Gastrocnemius medialis (tissue), 4 donors: Measurements from ENCODE around the gene FARP1. TPM values are rescaled to one million over a fixed set of nuclear protein-coding genes. Genes with fewer than 3 reads are reported as not detected.

Experiments
- ATAC-seq, 2 donors: fragments of 150-250 bp; one replicate each; pipeline ENCODE4 v1.9.1; 2016
- DNase-seq, 2 donors: peaks; one replicate each; pipeline ENCODE4 v3.0.0-alpha.2; 2019
- H3K27ac ChIP-seq, 4 donors: fragments of 200-600 bp; sonication (generic); 1 replicate in 1 of 4; 2 replicates in 3 of 4; pipeline ENCODE4 v1.5.1; 2016 to 2018; ENCODE audit warnings: mild to moderate bottlenecking in 2 of 4, moderate library complexity in 1 of 4
- H3K27me3 ChIP-seq, 3 donors: fragments of 200-600 bp; sonication (generic) in 2 of 3; 1 replicate in 1 of 3; 2 replicates in 2 of 3; pipeline versions ENCODE4 v1.5.1 to v1.6.0; 2016 to 2019; ENCODE audit warnings: mild to moderate bottlenecking in 1 of 3, moderate library complexity in 1 of 3
- H3K36me3 ChIP-seq, 2 donors: fragments of 200-600 bp; sonication (generic) in 1 of 2; one replicate each; pipeline ENCODE4 v1.5.1; 2017 to 2018
- H3K4me1 ChIP-seq, 2 donors: fragments of 200-600 bp; sonication (generic) in 1 of 2; one replicate each; pipeline ENCODE4 v1.5.1; 2016 to 2017; ENCODE audit warnings: mild to moderate bottlenecking in 2 of 2
- H3K4me3 ChIP-seq, 4 donors: fragments of 200-600 bp; sonication (generic) in 3 of 4; 1 replicate in 1 of 4; 2 replicates in 3 of 4; pipeline ENCODE4 v1.5.1; 2016 to 2019; ENCODE audit warnings: mild to moderate bottlenecking in 2 of 4
- H3K9me3 ChIP-seq, 3 donors: fragments of 200-600 bp; sonication (generic) in 2 of 3; 1 replicate in 1 of 3; 2 replicates in 2 of 3; pipeline ENCODE4 v1.5.1; 2016 to 2019
- CTCF ChIP-seq, 5 experiments: fragments of 450-650 bp in 3 of 5; fragments of 200-600 bp in 2 of 5; sonication (generic) in 2 of 5; IDR thresholded peaks in 4 of 5; conservative IDR thresholded peaks in 1 of 5; 1 replicate in 4 of 5; 2 replicates in 1 of 5; pipeline ENCODE4 v1.5.1; 2016 to 2019; ENCODE audit warnings: antibody characterized with exemption in 5 of 5, mild to moderate bottlenecking in 3 of 5, moderate library complexity in 3 of 5
- POLR2A ChIP-seq, 2 donors: fragments of 450-650 bp; IDR thresholded peaks; one replicate each; pipeline ENCODE4 v1.6.1; 2017; ENCODE audit warnings: antibody characterized with exemption in 2 of 2, mild to moderate bottlenecking in 2 of 2, moderate library complexity in 2 of 2
- in situ Hi-C, 4 donors: fragments of 200-750 bp; cut with MboI; loops; one replicate each; pipeline versions ENCODE4 v1.15.0 to v1.8.0; 2017; ENCODE audit warnings: low sequenced_read_pairs in 4 of 4
- intact Hi-C: fragments of 100-400 bp; cut with DNase I; formaldehyde crosslinking; loops from one replicate; pipeline ENCODE4 v1.15.1; 2023; ENCODE audit warnings: low total_unique reads
- total RNA-seq, 4 donors: library from RNA; depleted of rRNA; stranded (reverse); fragments of >200 nt; gene quantifications; one replicate each; pipeline versions ENCODE4 v1.1.0 to v1.2.3, GENCODE V29; 2016

The FARP1 gene
- total RNA-seq, 4 donors from 2014 or later: 3.5 to 9.8 (median 4.9) TPM

GRCh38 chr13:98460516-98460915 is 317.6 kb downstream of the FARP1 start:
- TF ChIP-seq POLR2A (IDR thresholded peaks at IDR 0.05) (no peak), CTCF (IDR thresholded peaks at IDR 0.05 in 4 of 5, conservative IDR thresholded peaks at IDR 0.05 in 1 of 5) (no peak)
- H3K27ac ChIP-seq: no peak overlapping the region
- no peaks in the 10 kb centered on the region for H3K9me3 ChIP-seq
- no peak overlapping the region for H3K4me3 ChIP-seq
- intact Hi-C loops: no loop called here
- H3K4me1 ChIP-seq: peaks cover 0 to 2% of the 10 kb centered on the region in 2 donors
- peaks cover 0 to 44% of the 10 kb centered on the region in 2 donors for H3K36me3 ChIP-seq
- DNase-seq: no peak
- H3K27me3 ChIP-seq: no peaks in the 10 kb centered on the region
- no peak for ATAC-seq
- in situ Hi-C loops: loop anchor here in 2 of 4 donors (10.0 kb wide), 2 partner anchors 114 to 124 kb away; partner anchors contain the start of gene STK24 (in 1 of the 2)

- no peaks in the 10 kb centered on the region for H3K9me3 ChIP-seq
- no peak overlapping the region for H3K4me3 ChIP-seq
- TF ChIP-seq POLR2A (IDR thresholded peaks at IDR 0.05): no peak
- H3K27ac ChIP-seq: no peak overlapping the region
- ATAC-seq: no peak
- intact Hi-C loops (no loop called here), in situ Hi-C loops (loop anchor here in 2 of 4 donors (10.0 kb wide), 2 partner anchors 113 to 123 kb away; partner anchors contain the start of gene STK24 (in 1 of the 2))
- H3K4me1 ChIP-seq: peaks cover 0 to 2% of the 10 kb centered on the region in 2 donors
- no peaks in the 10 kb centered on the region for H3K27me3 ChIP-seq
- DNase-seq: no peak
- H3K36me3 ChIP-seq: peaks cover 0 to 40% of the 10 kb centered on the region in 2 donors
Measured at GRCh38 chr13:98461486-98462240, 318.8 kb downstream of the FARP1 start.

- peaks cover 0 to 2% of the 10 kb centered on the region in 2 donors for H3K4me1 ChIP-seq
- intact Hi-C loops: no loop called here
- no peak overlapping the region for H3K4me3 ChIP-seq
- no peak overlapping the region for H3K27ac ChIP-seq
- H3K36me3 ChIP-seq: peaks cover 0 to 35% of the 10 kb centered on the region in 2 donors
- TF ChIP-seq CTCF (IDR thresholded peaks at IDR 0.05 in 4 of 5, conservative IDR thresholded peaks at IDR 0.05 in 1 of 5): no peak
- TF ChIP-seq POLR2A (IDR thresholded peaks at IDR 0.05): no peak
- H3K9me3 ChIP-seq: no peaks in the 10 kb centered on the region
- in situ Hi-C loops: loop anchor here in 2 of 4 donors (10.0 kb wide), 2 partner anchors 112 to 122 kb away; partner anchors contain the start of gene STK24 (in 1 of the 2)
- ATAC-seq (no peak), DNase-seq (no peak)
- H3K27me3 ChIP-seq: no peaks in the 10 kb centered on the region
Measured at GRCh38 chr13:98462241-98462882, 319.5 kb downstream of the FARP1 start.

GRCh38 chr13:98462946-98463345 is 320.1 kb downstream of the FARP1 start:
- intact Hi-C loops: no loop called here
- TF ChIP-seq CTCF (IDR thresholded peaks at IDR 0.05 in 4 of 5, conservative IDR thresholded peaks at IDR 0.05 in 1 of 5): no peak
- TF ChIP-seq POLR2A (IDR thresholded peaks at IDR 0.05): no peak
- Histone ChIP-seq H3K4me3 (no peak overlapping the region), H3K9me3 (no peaks in the 10 kb centered on the region), H3K36me3 (peaks cover 0 to 32% of the 10 kb centered on the region in 2 donors), H3K27ac (no peak overlapping the region), H3K27me3 (no peaks in the 10 kb centered on the region), H3K4me1 (peaks cover 3 to 5% of the 10 kb centered on the region in 2 donors)
- in situ Hi-C loops: loop anchor here in 2 of 4 donors (10.0 kb wide), 2 partner anchors 112 to 122 kb away; partner anchors contain the start of gene STK24 (in 1 of the 2)
- no peak for DNase-seq
- no peak for ATAC-seq
